ENCODE measurements around the gene POU2F3. TPM values are rescaled to one million over a fixed set of nuclear protein-coding genes. Genes with fewer than 3 reads are reported as not detected.

The POU2F3 gene
- total RNA-seq, 1 donor from 2014 or later, result 4.6 TPM

- Histone ChIP-seq H3K4me1 (no peaks in the 10 kb centered on the region), H3K36me3 (no peaks in the 10 kb centered on the region), H3K27me3 (ENCODE audit: low read depth) (peaks cover 4% of the 10 kb centered on the region), H3K27ac (no peak overlapping the region), H3K4me3 (no peak overlapping the region), H3K9me3 (no peaks in the 10 kb centered on the region)
- intact Hi-C loops (cut with DNase I), result no loop called here
- TF ChIP-seq, protein P1, sequence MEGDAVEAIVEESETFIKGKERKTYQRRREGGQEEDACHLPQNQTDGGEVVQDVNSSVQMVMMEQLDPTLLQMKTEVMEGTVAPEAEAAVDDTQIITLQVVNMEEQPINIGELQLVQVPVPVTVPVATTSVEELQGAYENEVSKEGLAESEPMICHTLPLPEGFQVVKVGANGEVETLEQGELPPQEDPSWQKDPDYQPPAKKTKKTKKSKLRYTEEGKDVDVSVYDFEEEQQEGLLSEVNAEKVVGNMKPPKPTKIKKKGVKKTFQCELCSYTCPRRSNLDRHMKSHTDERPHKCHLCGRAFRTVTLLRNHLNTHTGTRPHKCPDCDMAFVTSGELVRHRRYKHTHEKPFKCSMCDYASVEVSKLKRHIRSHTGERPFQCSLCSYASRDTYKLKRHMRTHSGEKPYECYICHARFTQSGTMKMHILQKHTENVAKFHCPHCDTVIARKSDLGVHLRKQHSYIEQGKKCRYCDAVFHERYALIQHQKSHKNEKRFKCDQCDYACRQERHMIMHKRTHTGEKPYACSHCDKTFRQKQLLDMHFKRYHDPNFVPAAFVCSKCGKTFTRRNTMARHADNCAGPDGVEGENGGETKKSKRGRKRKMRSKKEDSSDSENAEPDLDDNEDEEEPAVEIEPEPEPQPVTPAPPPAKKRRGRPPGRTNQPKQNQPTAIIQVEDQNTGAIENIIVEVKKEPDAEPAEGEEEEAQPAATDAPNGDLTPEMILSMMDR (IDR thresholded peaks at IDR 0.05), result no peak
- DNase-seq, result no peak
- ATAC-seq, result no peak
These were observed 40.3 kb upstream of the POU2F3 start for GRCh38 chr11:120199613-120200012.

- H3K9me3 ChIP-seq, result no peaks in the 10 kb centered on the region
- no peak overlapping the region for H3K27ac ChIP-seq
- ATAC-seq (no peak), DNase-seq (no peak)
- H3K27me3 ChIP-seq (ENCODE audit: low read depth), result peaks cover 4% of the 10 kb centered on the region
- TF ChIP-seq, protein P1 (IDR thresholded peaks at IDR 0.05), result no peak
- no peaks in the 10 kb centered on the region for H3K36me3 ChIP-seq
- H3K4me1 ChIP-seq, result no peaks in the 10 kb centered on the region
- intact Hi-C loops (cut with DNase I), result no loop called here
- no peak overlapping the region for H3K4me3 ChIP-seq
These were observed 39.3 kb upstream of the POU2F3 start for GRCh38 chr11:120200677-120201076.

DNA sequence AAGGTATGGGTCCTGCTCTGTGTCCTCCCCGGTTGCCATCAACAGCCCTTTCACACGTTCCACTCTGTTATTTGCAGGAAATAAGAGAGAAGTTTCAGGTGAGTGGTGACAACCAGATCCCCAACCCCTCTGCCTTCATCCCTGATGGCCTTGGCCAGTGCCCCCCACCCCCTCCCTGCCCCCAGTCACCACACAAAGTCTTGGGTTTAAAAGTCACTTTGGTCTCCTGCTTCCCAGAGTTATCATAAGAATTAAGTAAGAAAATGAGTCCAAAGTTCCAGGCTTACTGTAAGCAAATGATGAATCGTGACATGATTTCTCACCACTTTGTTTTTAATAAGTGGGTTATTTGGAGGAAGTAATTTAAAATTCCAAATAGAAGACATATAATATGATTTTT lies 38.3 kb upstream of the POU2F3 start:
- Histone ChIP-seq H3K4me1 (no peaks in the 10 kb centered on the region), H3K4me3 (no peak overlapping the region), H3K9me3 (no peaks in the 10 kb centered on the region), H3K27me3 (ENCODE audit: low read depth) (peaks cover 4% of the 10 kb centered on the region), H3K27ac (no peak overlapping the region), H3K36me3 (no peaks in the 10 kb centered on the region)
- DNase-seq (no peak), ATAC-seq (no peak)
- intact Hi-C loops (cut with DNase I), result no loop called here
- TF ChIP-seq, protein P1 (IDR thresholded peaks at IDR 0.05), result no peak

DNA sequence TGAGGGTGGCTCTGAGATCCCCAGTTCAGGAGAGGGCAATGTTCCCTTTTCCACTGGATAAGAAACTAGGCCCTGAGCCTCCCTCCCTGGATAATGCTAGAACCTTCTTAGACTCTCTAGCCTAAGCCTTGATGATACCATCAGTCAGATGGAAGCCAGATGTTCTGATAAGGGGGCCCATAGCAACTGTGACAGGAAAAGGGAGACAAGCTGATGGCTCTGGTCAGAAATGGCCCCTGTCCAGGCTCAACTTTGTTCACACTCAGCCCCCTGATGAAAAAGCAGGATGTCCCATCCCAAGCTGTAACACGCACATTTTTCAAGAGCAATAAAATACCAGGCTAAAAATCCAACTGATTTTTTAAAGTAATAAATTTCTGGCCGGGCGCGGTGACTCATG lies 36.3 kb upstream of the POU2F3 start:
- H3K36me3 ChIP-seq, result no peaks in the 10 kb centered on the region
- no peak for ATAC-seq
- TF ChIP-seq, protein P1 (IDR thresholded peaks at IDR 0.05), result no peak
- H3K4me3 ChIP-seq, result no peak overlapping the region
- H3K27me3 ChIP-seq (ENCODE audit: low read depth), result peaks cover 4% of the 10 kb centered on the region
- no peaks in the 10 kb centered on the region for H3K9me3 ChIP-seq
- peaks cover 2% of the 10 kb centered on the region for H3K4me1 ChIP-seq
- no peak for DNase-seq
- no peak overlapping the region for H3K27ac ChIP-seq
- intact Hi-C loops (cut with DNase I), result no loop called here

- H3K4me3 ChIP-seq, result no peak overlapping the region
- H3K27ac ChIP-seq, result no peak overlapping the region
- DNase-seq (no peak), ATAC-seq (no peak)
- H3K27me3 ChIP-seq (ENCODE audit: low read depth), result peaks cover 3% of the 10 kb centered on the region
- H3K9me3 ChIP-seq, result no peaks in the 10 kb centered on the region
- intact Hi-C loops (cut with DNase I), result no loop called here
- peaks cover 19% of the 10 kb centered on the region for H3K4me1 ChIP-seq
- no peaks in the 10 kb centered on the region for H3K36me3 ChIP-seq
- TF ChIP-seq, protein P1 (IDR thresholded peaks at IDR 0.05), result no peak
These were observed 34.3 kb upstream of the POU2F3 start for GRCh38 chr11:120205596-120206161.
